GM21576 (cell line): ENCODE data around the gene CLC.

ENCODE experiments used
- ATAC-seq: cut with Tn5 transposase; IDR thresholded peaks from one replicate; pipeline ENCODE4 v1.9.1; 2021; ENCODE audit warnings: mild to moderate bottlenecking, moderate library complexity; ENCODE audit not compliant: unreplicated experiment

Gene CLC

DNA sequence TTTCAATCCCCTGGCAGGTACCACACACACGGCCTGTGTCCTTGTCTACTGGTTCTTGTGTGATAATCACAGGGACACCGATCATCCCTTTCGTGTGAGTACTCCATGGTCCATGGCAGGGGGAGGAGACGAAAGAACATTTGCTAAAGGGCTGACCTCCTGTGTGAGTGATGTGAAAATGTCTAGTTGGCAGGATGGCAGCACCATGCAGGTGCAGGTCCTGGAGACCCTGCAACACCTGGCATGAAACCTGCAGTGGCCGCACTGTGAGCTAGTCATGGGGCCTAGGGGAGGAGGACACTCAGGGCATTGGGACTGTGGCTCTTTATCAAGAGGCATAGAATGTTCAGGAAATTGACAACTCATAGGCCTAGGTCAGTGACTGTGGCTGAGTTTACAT is 56.4 kb downstream of the CLC start:
- no peak for ATAC-seq
